GM08714 (cell line): ENCODE results near the gene FGF14.
"Not testable (repeated sequence)": the region's sequence is repeated elsewhere in the genome, so short reads cannot be mapped to it uniquely, and the experiment has no call there.

Source experiments
- H3K4me3 ChIP-seq: fragments of 200-500 bp; sonication (Bioruptor generic); 2 replicates; pipeline ENCODE4 v1.5.1; 2014; ENCODE audit warnings: mild to moderate bottlenecking, low read length, inconsistent platforms
- ZNF274 ChIP-seq: IDR thresholded peaks from 2 replicates; pipeline ENCODE4 v1.6.1; 2012; ENCODE audit warnings: mild to moderate bottlenecking, low read depth, low read length

Gene FGF14

DNA sequence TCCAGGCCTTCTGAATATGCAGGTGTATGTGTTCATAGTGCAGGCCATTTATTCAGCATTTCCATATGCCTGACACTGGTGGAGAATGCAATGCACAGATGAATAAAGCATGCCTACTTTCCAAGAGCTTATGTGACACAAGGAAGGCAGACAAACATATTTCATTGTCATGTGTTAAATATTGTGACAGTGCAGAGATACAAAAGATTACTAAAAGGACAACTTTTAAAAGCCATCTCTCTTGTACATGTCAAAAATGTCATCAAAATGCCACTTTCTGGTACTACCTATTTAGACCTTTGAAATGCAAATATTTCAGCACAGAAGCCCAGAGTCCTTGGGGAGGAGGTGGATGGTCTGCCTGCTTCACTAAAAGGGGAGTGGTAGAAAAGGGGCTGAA lies 254.5 kb downstream of the FGF14 start:
- no peak overlapping the region for H3K4me3 ChIP-seq
- no peak for TF ChIP-seq ZNF274

GRCh38 chr13:102145750-102146149 lies 256.1 kb downstream of the FGF14 start:
- no peak for TF ChIP-seq ZNF274
- H3K4me3 ChIP-seq: no peak overlapping the region

GRCh38 chr13:102142473-102142826 lies 259.4 kb downstream of the FGF14 start:
- no peak overlapping the region for H3K4me3 ChIP-seq
- no peak for TF ChIP-seq ZNF274

DNA sequence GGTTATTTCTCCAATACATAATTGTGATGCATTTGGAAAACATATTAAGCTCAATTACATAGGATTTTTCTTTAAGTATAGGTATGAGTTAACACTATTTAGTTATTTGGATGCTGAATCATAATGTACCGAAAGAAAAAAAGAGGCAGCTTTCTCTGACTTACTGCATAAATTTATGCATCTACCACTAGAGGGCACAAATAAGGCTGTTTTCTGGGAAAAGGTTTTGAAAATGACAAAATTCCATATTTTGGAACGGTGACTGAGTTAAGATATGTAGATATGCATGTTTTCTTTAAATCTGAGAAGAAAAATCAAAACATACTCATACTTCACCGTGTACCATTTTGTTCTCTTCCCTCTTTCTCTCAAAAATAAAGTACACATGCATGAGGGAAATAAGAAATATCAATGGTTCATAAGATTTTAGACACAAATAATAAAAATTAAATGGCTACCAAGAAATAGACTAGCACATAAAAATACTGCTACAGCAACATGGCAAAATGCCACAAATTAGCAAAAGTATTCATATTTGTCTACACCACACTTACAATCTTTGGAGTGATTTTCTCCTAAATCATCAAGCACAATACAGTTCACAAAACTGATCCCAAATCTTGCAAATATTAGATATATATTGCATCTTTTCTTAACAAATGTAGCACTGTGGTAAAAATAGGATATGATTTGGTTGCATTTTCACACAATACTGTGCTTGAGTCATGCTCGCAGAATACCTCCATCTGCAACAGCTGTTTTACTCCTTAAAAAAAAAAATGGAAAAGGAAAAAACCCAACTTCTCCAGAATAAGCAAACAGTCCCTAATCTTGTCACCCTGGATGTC lies 260.0 kb downstream of the FGF14 start:
- H3K4me3 ChIP-seq: no peak overlapping the region
- TF ChIP-seq ZNF274: no peak

GRCh38 chr13:102139626-102140025 lies 262.2 kb downstream of the FGF14 start:
- no peak for TF ChIP-seq ZNF274
- H3K4me3 ChIP-seq: no peak overlapping the region

DNA sequence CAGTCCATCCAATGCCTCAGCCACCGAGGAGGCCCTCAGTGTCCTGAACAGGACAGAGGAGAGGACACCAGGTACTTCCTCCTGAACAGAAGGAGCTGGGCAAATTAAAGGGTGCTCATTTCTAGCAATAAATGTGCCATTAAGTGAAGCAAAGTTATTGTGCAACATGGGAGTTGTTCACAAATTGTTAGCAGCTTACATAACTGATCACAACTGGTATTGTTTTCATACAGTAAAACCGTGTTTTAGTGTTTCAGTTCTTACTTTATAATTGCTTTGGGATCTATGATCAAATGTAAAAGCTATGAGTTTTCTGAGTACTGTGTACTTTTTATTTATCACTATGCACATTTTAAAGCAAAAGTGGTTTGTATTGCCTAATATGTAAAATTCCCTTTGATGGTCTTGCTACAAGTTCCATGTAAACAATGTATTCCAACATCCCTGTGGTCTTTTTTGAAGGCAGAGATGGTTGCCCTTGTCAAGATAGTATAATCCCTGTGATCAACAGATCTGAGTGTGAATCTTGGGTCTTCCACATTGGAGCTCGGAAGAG lies 263.1 kb downstream of the FGF14 start:
- H3K4me3 ChIP-seq: no peak overlapping the region
- TF ChIP-seq ZNF274: no peak

DNA sequence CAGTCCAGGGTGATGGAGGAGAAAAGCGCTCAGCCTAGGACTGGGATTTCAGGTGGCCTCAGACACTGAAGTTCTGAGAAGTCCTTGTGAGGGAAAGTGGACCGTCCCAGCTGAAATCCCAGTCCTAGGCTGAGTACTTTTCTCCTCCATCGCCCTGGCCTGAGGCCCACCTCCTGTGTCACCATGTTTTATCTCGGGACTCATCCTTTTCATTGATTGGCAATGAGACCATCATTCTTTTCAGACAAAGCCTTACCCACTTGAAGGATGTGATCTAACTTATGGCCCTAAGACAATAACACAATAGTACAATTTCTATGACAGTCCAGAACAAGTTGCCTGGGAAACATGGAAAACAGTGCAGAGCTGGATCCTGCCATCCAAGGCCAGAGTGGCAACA lies 263.9 kb downstream of the FGF14 start:
- not testable (repeated sequence) for H3K4me3 ChIP-seq

GRCh38 chr13:102136735-102137296 lies 265.0 kb downstream of the FGF14 start:
- no peak for TF ChIP-seq ZNF274
- H3K4me3 ChIP-seq: no peak overlapping the region

DNA sequence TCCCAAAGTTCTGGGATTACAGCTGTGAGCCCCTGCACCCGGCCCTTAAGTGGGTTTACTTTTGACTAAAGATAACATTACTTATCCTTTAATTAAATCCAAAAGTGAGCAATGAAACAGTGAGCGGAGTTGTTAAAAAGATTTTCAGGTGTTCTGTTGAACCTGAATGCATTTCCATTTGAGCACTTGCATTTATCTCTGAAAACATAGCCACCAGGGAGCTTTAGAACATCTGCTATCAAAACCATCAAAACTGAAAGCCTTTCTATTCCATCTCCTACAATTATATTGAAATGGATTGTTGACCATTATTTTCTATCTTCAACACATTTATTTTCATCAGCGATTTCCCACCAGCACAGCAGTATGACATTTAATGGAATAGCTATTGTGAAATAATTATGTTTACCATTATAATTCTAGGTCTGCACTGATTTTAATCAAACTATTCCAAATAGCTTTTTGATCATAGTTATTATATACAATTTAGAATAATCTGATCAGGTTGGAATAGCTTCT lies 269.0 kb downstream of the FGF14 start:
- no peak overlapping the region for H3K4me3 ChIP-seq
- no peak for TF ChIP-seq ZNF274

GRCh38 chr13:102131246-102131645 lies 270.6 kb downstream of the FGF14 start:
- no peak for TF ChIP-seq ZNF274
- no peak overlapping the region for H3K4me3 ChIP-seq

DNA sequence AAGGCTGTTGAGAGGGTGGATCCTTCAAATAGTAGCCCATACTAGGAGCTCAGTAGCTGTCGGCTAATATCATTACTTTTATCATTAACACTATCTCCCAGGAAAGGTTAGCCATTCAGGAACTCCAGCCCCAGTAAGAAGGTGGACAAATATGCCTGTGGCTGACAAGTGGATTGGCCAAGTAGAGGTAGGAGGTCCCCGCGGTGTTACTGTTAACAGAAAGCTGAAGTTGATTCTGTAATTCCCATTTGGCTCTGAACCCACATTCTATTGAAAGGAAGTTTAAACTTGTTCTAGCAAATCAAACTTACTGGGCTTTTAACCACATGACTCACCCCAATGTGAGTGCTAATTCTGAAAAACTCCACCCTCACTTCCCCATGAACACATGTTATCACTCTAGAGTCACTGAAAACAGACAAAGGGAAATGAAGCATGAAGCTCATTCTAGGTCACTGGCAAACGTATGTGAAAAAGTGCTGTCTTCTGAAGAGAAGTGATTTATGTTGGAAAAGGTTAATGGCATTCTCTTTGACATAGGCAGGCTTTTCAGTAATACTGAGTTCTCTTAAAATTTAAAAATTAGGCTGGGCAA lies 273.5 kb downstream of the FGF14 start:
- no peak for TF ChIP-seq ZNF274
- no peak overlapping the region for H3K4me3 ChIP-seq

DNA sequence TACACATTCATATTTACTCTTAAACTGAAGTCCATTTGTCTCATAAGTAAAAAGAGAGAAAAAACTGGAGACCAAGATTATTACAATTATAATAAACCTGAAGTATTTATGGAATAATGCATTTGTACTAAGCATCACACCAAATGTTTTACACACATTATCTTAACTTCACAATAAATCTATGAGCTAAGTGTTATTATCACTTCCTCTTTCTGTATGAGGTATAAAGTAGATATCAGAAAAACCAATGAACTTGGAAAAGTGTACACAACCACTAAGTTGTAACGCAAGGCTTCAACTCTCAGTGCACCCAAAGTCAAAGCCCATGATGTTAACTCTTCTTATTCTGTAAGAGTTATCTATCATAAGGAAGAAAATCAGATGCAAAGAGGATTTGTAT lies 274.7 kb downstream of the FGF14 start:
- H3K4me3 ChIP-seq: no peak overlapping the region
- TF ChIP-seq ZNF274: no peak

- TF ChIP-seq ZNF274: no peak
- H3K4me3 ChIP-seq: no peak overlapping the region
These were observed 279.7 kb downstream of the FGF14 start for GRCh38 chr13:102122147-102122546.

GRCh38 chr13:102117175-102117831 lies 284.5 kb downstream of the FGF14 start:
- no peak overlapping the region for H3K4me3 ChIP-seq
- TF ChIP-seq ZNF274: no peak
